SK-N-SH treated with all-trans-retinoic acid at 6 μM for 48 hours (cell line): ENCODE measurements around the gene ASCC3.

ENCODE experiments used
- ATAC-seq: fragments of 200-7000 bp; cut with Tn5 transposase; 3 replicates; pipeline ENCODE4 v1.9.1; 2020; ENCODE audit warnings: mild to moderate bottlenecking, moderate library complexity
- ARNTL ChIP-seq: fragments of 450-650 bp; formaldehyde crosslinking; IDR thresholded peaks from 2 replicates; pipeline ENCODE4 v1.5.0; 2020; ENCODE audit warnings: low read depth, mild to moderate bottlenecking, moderate library complexity, borderline replicate concordance
- BACH2 ChIP-seq: fragments of 250-450 bp; sonication (Bioruptor Pico); IDR thresholded peaks from 2 replicates; pipeline ENCODE4 v1.9.0; 2021; ENCODE audit warnings: mild to moderate bottlenecking, borderline replicate concordance
- CSDC2 ChIP-seq: fragments of 250-450 bp; sonication (Bioruptor Pico); IDR thresholded peaks from 2 replicates; pipeline ENCODE4 v1.5.0; 2020; ENCODE audit warnings: mild to moderate bottlenecking, moderate library complexity
- CSRNP3 ChIP-seq: fragments of 250-450 bp; sonication (Bioruptor Pico); IDR thresholded peaks from 2 replicates; pipeline ENCODE4 v1.5.1; 2021; ENCODE audit warnings: mild to moderate bottlenecking, moderate library complexity
- ESRRG ChIP-seq: fragments of 250-450 bp; sonication (Bioruptor Pico); IDR thresholded peaks from 2 replicates; pipeline ENCODE4 v1.6.1; 2021; ENCODE audit warnings: mild to moderate bottlenecking
- GLIS3 ChIP-seq: fragments of 250-450 bp; sonication (Bioruptor Pico); IDR thresholded peaks from 2 replicates; pipeline ENCODE4 v1.5.0; 2020; ENCODE audit warnings: mild to moderate bottlenecking, moderate library complexity
- ISL1 ChIP-seq: fragments of 250-450 bp; sonication (Bioruptor Pico); IDR thresholded peaks from 2 replicates; pipeline ENCODE4 v2.1.2; 2022; ENCODE audit warnings: mild to moderate bottlenecking, moderate library complexity
- OSR1 ChIP-seq: fragments of 250-450 bp; sonication (Bioruptor Pico); IDR thresholded peaks from 2 replicates; pipeline ENCODE4 v1.8.0; 2022; ENCODE audit warnings: moderate library complexity, mild to moderate bottlenecking, inconsistent platforms
- PATZ1 ChIP-seq: fragments of 250-450 bp; sonication (Bioruptor Pico); IDR thresholded peaks from 2 replicates; pipeline ENCODE4 v1.8.0; 2020; ENCODE audit warnings: mild to moderate bottlenecking, moderate library complexity, borderline replicate concordance
- POU6F1 ChIP-seq: fragments of 250-450 bp; sonication (Bioruptor Pico); IDR thresholded peaks from 2 replicates; pipeline ENCODE4 v1.8.0; 2021; ENCODE audit warnings: low read depth, mild to moderate bottlenecking, moderate library complexity, borderline replicate concordance
- PPARA ChIP-seq: fragments of 250-450 bp; sonication (Bioruptor Pico); IDR thresholded peaks from 2 replicates; pipeline ENCODE4 v1.5.0; 2020; ENCODE audit warnings: mild to moderate bottlenecking, borderline replicate concordance
- RARB ChIP-seq: fragments of 250-450 bp; sonication (Bioruptor Pico); IDR thresholded peaks from 2 replicates; pipeline ENCODE4 v1.8.0; 2021; ENCODE audit warnings: mild to moderate bottlenecking, moderate library complexity
- SNAI2 ChIP-seq: fragments of 250-450 bp; sonication (Bioruptor Pico); IDR thresholded peaks from 2 replicates; pipeline ENCODE4 v1.5.0; 2020; ENCODE audit warnings: mild to moderate bottlenecking, moderate library complexity
- TCF4 ChIP-seq: fragments of 250-450 bp; sonication (Bioruptor Pico); IDR thresholded peaks from 2 replicates; pipeline ENCODE4 v1.8.0; 2021; ENCODE audit warnings: mild to moderate bottlenecking, moderate library complexity, borderline replicate concordance
- TOX ChIP-seq: fragments of 250-450 bp; sonication (Bioruptor Pico); IDR thresholded peaks from 2 replicates; pipeline ENCODE4 v1.8.0; 2021; ENCODE audit warnings: mild to moderate bottlenecking, moderate library complexity, borderline replicate concordance
- ZC3H10 ChIP-seq: fragments of 250-450 bp; sonication (Bioruptor Pico); IDR thresholded peaks from 2 replicates; pipeline ENCODE4 v1.5.1; 2021; ENCODE audit warnings: mild to moderate bottlenecking, moderate library complexity
- ZFP3 ChIP-seq: fragments of 250-450 bp; sonication (Bioruptor Pico); IDR thresholded peaks from 2 replicates; pipeline ENCODE4 v1.5.0; 2020; ENCODE audit warnings: mild to moderate bottlenecking, moderate library complexity
- ZFP30 ChIP-seq: fragments of 450-650 bp; formaldehyde crosslinking; IDR thresholded peaks from 2 replicates; pipeline ENCODE4 v1.5.0; 2022; ENCODE audit warnings: mild to moderate bottlenecking, moderate library complexity
- ZNF565 ChIP-seq: fragments of 450-650 bp; formaldehyde crosslinking; conservative IDR thresholded peaks from 2 replicates; pipeline ENCODE4 v1.5.0; 2020; ENCODE audit warnings: low read depth, mild to moderate bottlenecking, moderate library complexity
- ZNF70 ChIP-seq: fragments of 450-650 bp; formaldehyde crosslinking; IDR thresholded peaks from 2 replicates; pipeline ENCODE4 v1.5.0; 2020; ENCODE audit warnings: mild to moderate bottlenecking, moderate library complexity
- ZNF8 ChIP-seq: fragments of 450-650 bp; formaldehyde crosslinking; IDR thresholded peaks from 2 replicates; pipeline ENCODE4 v1.5.0; 2020; ENCODE audit warnings: mild to moderate bottlenecking, moderate library complexity
- TF ChIP-seq, protein P1 (sequence below): fragments of 250-450 bp; sonication (Bioruptor Pico); IDR thresholded peaks from 2 replicates; pipeline ENCODE4 v1.5.0; 2020; ENCODE audit warnings: mild to moderate bottlenecking, moderate library complexity
- TF ChIP-seq, protein P2 (sequence below): fragments of 250-450 bp; sonication (Bioruptor Pico); IDR thresholded peaks from 2 replicates; pipeline ENCODE4 v1.5.1; 2020; ENCODE audit warnings: low read depth, mild to moderate bottlenecking, moderate library complexity

The ASCC3 gene

DNA sequence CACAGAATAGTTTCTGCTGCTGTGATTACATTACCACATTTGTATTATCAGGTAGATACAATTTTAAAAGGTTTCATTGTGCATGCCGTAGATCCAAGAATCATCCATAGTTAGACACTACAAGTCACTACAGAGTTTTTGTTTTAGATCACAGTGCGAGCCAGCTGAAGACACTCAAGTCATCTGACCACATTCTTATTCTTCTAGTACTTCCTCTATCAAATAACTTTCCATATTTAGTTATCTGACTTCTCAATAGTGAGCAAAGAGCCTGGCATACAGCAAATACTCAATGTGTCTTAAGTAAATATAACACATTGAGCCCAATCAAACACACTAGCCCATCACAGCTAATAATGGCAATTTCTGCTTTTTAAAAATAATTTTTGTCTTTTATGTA lies 195.4 kb downstream of the ASCC3 start:
- ATAC-seq: no peak
- no peak for TF ChIP-seq ISL1 (CRISPR knock-in tag)
- TF ChIP-seq OSR1 (CRISPR knock-in tag): no peak
- no peak for TF ChIP-seq POU6F1 (CRISPR knock-in tag)
- no peak for TF ChIP-seq ZNF565 (CRISPR knock-in tag)
- no peak for TF ChIP-seq ZNF70 (CRISPR knock-in tag)
- no peak for TF ChIP-seq ZFP3 (CRISPR knock-in tag)
- TF ChIP-seq, protein P1, sequence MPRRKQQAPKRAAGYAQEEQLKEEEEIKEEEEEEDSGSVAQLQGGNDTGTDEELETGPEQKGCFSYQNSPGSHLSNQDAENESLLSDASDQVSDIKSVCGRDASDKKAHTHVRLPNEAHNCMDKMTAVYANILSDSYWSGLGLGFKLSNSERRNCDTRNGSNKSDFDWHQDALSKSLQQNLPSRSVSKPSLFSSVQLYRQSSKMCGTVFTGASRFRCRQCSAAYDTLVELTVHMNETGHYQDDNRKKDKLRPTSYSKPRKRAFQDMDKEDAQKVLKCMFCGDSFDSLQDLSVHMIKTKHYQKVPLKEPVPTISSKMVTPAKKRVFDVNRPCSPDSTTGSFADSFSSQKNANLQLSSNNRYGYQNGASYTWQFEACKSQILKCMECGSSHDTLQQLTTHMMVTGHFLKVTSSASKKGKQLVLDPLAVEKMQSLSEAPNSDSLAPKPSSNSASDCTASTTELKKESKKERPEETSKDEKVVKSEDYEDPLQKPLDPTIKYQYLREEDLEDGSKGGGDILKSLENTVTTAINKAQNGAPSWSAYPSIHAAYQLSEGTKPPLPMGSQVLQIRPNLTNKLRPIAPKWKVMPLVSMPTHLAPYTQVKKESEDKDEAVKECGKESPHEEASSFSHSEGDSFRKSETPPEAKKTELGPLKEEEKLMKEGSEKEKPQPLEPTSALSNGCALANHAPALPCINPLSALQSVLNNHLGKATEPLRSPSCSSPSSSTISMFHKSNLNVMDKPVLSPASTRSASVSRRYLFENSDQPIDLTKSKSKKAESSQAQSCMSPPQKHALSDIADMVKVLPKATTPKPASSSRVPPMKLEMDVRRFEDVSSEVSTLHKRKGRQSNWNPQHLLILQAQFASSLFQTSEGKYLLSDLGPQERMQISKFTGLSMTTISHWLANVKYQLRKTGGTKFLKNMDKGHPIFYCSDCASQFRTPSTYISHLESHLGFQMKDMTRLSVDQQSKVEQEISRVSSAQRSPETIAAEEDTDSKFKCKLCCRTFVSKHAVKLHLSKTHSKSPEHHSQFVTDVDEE (CRISPR knock-in tag): no peak
- TF ChIP-seq ESRRG: no peak
- no peak for TF ChIP-seq CSDC2 (CRISPR knock-in tag)
- TF ChIP-seq TOX (CRISPR knock-in tag): no peak
- TF ChIP-seq BACH2 (CRISPR knock-in tag): no peak
- TF ChIP-seq ZC3H10: no peak
- TF ChIP-seq ARNTL (CRISPR knock-in tag): no peak
- no peak for TF ChIP-seq PPARA (CRISPR knock-in tag)

DNA sequence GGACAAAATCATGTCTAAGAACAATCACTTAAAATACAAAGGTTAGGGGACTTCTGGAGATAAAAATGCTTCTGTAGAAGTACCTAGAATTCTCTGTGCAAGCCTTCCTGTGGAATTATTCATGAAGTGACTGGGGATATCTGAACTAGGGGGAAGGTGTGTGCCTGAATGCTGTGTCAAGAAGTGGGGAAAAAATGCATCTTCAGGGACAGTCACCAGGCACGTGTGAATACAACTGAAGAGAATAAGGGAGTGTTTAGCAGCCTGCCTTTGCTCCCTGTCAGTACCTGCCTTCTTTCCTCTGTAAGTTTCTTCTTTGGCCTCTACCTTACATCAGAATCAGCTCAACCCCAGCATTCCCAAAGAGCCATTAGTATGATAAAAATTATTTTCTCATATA lies 201.0 kb downstream of the ASCC3 start:
- TF ChIP-seq BACH2 (CRISPR knock-in tag): no peak
- TF ChIP-seq CSRNP3: no peak
- TF ChIP-seq ZFP30 (CRISPR knock-in tag): no peak
- TF ChIP-seq TCF4: no peak
- TF ChIP-seq, protein P2, sequence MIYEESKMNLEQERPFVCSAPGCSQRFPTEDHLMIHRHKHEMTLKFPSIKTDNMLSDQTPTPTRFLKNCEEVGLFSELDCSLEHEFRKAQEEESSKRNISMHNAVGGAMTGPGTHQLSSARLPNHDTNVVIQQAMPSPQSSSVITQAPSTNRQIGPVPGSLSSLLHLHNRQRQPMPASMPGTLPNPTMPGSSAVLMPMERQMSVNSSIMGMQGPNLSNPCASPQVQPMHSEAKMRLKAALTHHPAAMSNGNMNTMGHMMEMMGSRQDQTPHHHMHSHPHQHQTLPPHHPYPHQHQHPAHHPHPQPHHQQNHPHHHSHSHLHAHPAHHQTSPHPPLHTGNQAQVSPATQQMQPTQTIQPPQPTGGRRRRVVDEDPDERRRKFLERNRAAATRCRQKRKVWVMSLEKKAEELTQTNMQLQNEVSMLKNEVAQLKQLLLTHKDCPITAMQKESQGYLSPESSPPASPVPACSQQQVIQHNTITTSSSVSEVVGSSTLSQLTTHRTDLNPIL: no peak
- no peak for TF ChIP-seq CSDC2 (CRISPR knock-in tag)
- no peak for TF ChIP-seq SNAI2 (CRISPR knock-in tag)
- TF ChIP-seq ZFP3 (CRISPR knock-in tag): no peak
- TF ChIP-seq ISL1 (CRISPR knock-in tag): no peak
- TF ChIP-seq ARNTL (CRISPR knock-in tag): no peak
- TF ChIP-seq ESRRG: no peak
- TF ChIP-seq RARB (CRISPR knock-in tag): no peak
- TF ChIP-seq ZNF565 (CRISPR knock-in tag): no peak
- no peak for TF ChIP-seq ZC3H10
- TF ChIP-seq PPARA (CRISPR knock-in tag): no peak
- no peak for TF ChIP-seq ZNF70 (CRISPR knock-in tag)
- TF ChIP-seq ZNF8: no peak
- ATAC-seq: no peak

DNA sequence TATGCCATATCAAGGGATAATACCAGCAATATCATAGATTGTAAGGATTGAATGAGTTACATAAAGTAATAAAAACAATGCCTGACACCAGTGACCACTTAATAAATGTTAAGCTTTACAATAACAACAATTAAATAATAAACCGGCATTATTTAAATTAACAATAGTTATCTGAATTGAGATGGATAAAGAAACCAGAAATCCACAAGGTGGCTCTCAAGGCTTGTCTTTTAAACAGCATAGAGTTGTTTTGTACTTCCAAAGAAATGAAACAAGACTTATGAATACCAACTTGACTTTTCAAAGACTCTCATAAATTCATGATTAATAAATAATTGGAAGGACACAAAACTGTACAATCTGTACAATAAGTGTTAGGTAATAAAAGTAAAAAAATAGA lies 203.1 kb downstream of the ASCC3 start:
- ATAC-seq: no peak
- TF ChIP-seq ZFP3 (CRISPR knock-in tag): no peak
- TF ChIP-seq CSDC2 (CRISPR knock-in tag): no peak
- TF ChIP-seq PPARA (CRISPR knock-in tag): no peak
- TF ChIP-seq CSRNP3: no peak
- TF ChIP-seq BACH2 (CRISPR knock-in tag): no peak
- no peak for TF ChIP-seq GLIS3 (CRISPR knock-in tag)
- TF ChIP-seq ZNF8: no peak
- no peak for TF ChIP-seq PATZ1 (CRISPR knock-in tag)
- TF ChIP-seq TCF4: no peak
- no peak for TF ChIP-seq ISL1 (CRISPR knock-in tag)
- no peak for TF ChIP-seq ZC3H10
- TF ChIP-seq, protein P1 (CRISPR knock-in tag): no peak
- TF ChIP-seq TOX (CRISPR knock-in tag): no peak
- TF ChIP-seq ZNF70 (CRISPR knock-in tag): no peak
- TF ChIP-seq RARB (CRISPR knock-in tag): no peak
